NCI-H1417 (cell line): Measurements from ENCODE around the gene PRKAA2.
A peak's percentile ranks its signal among the peaks of the same experiment; 100 is the strongest.

Experiments used
- DNase-seq, 3 experiments: peaks; one replicate each; lab custom pipeline; 2025; lab: John Stamatoyannopoulos, UW

PRKAA2 gene

GRCh38 chr1:56713112-56713511 is 68.0 kb downstream of the PRKAA2 start:
- DNase-seq = no peak

GRCh38 chr1:56715156-56715555 is 70.0 kb downstream of the PRKAA2 start:
- DNase-seq = no peak

GRCh38 chr1:56719171-56719570 is 74.1 kb downstream of the PRKAA2 start:
- DNase-seq = no peak

- no peak for DNase-seq
Measured at GRCh38 chr1:56726706-56727105, 81.6 kb downstream of the PRKAA2 start.

GRCh38 chr1:56728964-56729363 is 83.8 kb downstream of the PRKAA2 start:
- DNase-seq = no peak

GRCh38 chr1:56745231-56745630 is 100.1 kb downstream of the PRKAA2 start:
- DNase-seq = no peak

GRCh38 chr1:56754708-56755479 is 109.8 kb downstream of the PRKAA2 start:
- DNase-seq = no peak

- no peak for DNase-seq
Measured at GRCh38 chr1:56755911-56756310, 110.8 kb downstream of the PRKAA2 start.

- peak in 1 of 3 experiments; percentile 21 for DNase-seq
Measured at GRCh38 chr1:56758135-56758534, 113.0 kb downstream of the PRKAA2 start.

GRCh38 chr1:56758794-56759193 is 113.7 kb downstream of the PRKAA2 start:
- DNase-seq = no peak
